Hematopoietic multipotent progenitor cell treated with erythropoietin and hydrocortisone succinate and interleukin-3 and kit ligand, for 17 days (in vitro differentiated cells): ENCODE data around the gene DIP2B.
A peak's percentile ranks its signal among the peaks of the same experiment; 100 is the strongest.

Experiments
- DNase-seq: peaks from one replicate; pipeline ENCODE4 v3.0.0-alpha.2; 2015; ENCODE audit warnings: low spot score

The DIP2B gene

DNA sequence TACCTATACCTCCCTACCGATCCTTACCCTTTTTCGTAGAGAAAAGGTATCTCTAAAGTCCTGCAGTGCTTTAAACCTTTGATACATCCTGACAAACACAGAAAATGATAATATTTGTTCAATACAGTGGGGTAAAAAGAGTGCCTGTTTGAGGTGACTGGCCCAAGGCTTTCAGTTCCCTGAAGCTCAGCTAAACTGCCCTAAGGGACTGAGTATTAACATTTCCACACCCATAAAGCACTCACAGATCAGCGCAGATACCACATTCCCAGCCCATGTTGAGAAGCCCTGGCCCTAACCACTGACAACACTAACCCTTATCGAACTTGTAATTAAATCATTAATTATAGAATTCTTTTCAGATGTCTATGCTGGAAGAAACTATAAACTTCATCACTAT lies 108.7 kb downstream of the DIP2B start:
- DNase-seq, result no peak

DNA sequence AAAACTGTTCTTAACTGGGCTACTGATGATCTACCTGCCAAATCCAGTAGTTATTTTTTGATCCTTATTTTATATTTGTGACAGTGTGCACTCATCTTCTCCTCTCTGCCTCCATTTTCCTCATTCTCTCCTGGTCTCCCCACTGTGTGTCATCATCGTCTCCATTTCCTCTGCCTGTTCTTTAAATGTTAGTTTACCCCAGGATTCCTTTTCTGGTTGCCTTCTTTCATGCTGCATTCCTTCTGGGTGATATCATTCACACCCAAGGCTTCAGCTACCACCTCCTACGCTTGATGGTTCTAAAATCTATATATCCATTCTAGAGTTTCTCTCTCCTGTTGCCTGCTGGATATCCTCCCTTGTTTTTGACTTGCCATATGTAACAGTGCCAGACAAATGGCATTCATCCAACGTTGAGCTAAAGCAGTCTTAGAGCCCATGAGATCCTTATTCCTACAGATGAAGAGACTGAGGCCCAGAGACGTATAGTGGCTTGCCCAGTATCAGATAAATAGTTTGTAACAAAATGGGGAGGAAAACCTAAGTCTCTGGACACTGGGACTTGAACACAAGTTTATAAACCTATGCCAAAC lies 109.5 kb downstream of the DIP2B start:
- no peak for DNase-seq

DNA sequence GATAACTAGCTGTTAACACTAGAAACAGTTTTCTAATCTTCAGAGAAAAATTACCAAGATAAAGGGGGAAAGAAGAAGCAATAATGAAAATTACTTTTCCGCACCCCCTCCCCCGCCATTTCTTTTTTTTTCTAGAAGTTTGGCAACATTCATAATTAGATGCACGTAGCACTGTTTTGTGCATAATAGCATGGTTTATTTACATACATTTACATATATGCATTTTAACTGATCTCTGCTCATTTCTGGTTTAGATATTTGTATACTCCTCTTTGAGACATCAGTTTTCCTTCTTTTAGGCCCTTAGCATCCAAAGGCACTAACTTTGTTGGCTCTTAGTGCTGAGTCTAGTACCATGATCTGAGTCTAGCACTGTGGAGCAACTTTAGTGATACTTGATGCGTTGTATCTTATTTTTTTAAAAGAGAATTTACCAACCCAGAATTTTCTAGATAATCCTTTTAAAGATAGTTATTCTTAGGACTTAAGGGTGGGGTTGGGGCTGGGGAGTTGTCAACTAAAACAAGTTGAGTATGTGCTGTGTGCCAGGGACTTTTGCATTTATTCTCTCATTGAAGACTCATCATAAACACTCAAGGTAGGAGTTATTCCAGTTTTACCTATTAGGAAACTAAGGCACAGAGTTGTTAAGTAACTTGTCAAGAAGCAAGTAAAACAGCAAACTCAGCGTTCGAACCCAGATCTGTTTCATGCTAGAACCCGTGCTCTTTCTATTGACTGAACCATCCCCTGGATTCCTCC lies 110.5 kb downstream of the DIP2B start:
- DNase-seq, result no peak

DNA sequence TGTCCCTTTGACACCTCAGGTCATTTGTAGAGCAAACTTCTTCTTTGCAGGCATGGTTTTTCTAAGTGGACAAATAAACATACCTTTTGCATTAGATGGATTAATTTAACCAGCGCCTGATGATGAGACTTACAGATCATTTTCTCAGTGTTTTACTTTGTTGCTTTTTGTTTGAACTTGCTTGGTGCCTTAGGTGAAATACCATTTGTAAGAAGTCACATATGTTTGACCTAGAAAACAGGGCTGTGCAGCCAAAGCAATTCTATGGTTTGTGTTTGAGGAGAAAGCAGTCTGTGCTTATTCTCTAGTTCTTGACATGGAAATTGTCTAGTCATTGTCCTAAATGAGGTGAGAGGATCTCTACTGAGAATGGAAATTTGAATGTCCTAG lies 111.1 kb downstream of the DIP2B start:
- no peak for DNase-seq

DNA sequence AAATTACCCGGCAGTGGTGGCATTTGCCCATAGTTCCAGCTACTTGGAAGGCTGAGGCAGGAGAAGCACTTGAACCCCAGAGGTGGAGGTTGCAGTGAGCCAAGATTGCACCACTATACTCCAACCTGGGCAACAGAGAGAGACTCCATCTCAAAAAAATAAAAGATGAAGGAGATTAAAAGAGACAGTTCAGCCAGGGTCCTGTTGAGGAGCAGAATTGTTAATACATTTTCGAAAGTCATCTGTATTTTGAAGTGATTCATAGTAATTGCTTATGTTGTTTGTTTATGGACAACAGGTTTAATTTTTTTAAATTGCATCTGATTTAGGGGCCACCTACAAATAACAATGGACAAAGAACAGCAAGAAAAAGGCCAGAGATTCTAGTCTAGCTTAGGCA lies 112.9 kb downstream of the DIP2B start:
- DNase-seq, result no peak

DNA sequence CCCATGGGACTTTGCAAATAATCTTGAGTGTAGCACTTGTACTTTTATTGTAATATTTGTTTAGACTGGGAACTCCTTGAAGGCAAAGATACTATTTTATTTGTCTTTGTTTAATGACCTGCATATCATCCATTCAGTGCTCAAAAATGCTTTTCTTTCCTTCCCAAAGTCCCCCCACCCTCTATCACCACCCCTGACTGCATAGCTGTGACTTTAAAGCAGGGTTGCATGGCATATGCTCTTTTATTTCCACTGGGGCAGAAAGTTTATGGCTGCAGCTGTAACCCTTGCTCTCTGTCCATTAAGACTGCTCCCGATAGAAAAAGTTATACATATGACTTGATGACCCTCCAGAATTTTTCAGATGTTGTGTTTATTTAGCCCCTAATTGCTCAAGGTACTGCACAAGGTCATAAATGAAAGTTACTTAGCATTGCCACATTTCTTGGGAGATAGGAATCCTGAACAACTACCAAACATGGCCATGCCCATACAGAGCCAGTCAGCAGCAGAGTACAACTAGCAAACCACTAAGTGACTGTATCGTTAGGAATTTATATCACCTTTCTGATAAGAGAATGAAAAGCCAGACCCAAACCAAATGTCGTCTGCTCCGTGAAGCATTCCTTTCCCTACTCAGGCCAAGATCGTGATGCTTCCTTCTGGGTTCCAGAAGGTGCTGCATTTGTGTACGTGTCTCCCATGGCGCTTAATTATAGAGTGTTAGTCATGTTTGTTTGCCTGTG lies 114.3 kb downstream of the DIP2B start:
- DNase-seq, result no peak

DNA sequence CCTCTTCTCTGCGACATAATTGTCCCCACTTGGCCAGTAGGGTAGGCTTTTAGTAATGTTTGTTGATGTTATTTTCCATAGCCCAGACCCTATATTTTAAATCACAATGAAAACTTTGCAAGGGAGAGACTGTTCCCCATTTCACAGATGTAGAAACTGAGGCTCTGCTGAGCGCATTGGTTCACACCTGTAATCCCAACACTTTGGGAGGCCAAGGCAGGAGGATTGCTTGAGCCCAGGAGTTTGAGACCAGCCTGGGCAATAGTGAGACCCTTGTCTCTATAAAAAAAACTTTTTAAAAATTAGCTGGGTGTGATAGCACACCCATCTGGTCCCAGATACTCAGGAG lies 114.8 kb downstream of the DIP2B start:
- DNase-seq, result no peak

DNA sequence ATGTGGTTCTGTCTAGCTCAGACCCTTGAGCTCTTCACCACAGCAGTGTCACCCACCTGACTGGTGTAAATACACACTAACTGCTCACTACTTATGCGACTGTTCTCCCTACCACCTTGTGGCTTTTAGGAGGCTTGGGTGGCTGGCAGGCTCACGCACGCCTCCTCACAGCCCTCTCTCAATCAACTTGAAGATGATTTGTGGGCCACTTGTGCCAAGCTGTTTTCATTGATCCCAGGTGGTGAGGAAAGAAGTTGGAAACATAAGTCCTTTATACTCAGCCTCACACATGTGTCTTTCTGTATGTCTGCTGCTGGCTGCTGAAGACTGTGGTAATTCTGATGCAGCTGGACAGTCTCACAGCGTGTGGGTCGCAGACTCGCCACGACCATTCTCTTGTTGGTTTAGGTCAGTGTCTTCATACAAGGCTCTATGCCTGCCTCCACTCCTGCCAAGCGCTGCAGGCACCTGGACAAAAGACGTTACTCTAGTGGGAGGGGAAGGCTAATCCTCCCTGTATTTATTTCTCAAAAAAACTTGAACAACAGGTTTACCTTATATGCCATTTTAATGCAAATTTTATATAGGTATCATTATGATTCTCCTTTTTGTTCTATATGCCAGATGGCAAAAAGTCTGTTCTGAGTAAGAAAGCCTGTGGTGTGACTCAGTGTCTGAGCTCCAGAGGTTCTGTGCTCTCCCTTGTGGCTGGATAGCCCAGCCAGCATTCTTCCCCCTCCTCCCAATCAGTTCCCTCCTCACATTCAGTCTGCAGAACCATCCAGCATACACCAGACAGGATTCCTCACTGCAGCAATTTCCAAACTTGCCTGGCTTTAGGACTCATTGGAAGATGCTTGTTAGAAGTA lies 115.6 kb downstream of the DIP2B start:
- no peak for DNase-seq

DNA sequence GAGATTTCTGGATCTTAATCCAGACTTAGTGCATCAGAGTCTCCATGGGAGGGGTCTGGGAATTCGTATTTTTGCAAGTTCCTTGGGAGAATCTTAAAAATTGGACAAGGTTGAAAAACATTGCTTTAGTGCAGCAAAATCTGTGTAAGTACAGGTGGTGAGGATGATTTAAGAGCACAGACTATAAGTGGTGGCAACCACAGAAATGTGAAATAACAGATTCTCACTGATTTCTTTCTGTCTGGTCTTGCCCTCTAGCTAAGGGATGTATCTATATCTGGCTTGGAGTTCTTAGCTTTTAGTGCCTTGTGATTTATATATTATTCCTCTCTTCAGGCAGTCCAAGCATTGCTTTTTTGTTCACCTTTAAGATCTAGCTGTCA lies 116.2 kb downstream of the DIP2B start:
- no peak for DNase-seq

DNA sequence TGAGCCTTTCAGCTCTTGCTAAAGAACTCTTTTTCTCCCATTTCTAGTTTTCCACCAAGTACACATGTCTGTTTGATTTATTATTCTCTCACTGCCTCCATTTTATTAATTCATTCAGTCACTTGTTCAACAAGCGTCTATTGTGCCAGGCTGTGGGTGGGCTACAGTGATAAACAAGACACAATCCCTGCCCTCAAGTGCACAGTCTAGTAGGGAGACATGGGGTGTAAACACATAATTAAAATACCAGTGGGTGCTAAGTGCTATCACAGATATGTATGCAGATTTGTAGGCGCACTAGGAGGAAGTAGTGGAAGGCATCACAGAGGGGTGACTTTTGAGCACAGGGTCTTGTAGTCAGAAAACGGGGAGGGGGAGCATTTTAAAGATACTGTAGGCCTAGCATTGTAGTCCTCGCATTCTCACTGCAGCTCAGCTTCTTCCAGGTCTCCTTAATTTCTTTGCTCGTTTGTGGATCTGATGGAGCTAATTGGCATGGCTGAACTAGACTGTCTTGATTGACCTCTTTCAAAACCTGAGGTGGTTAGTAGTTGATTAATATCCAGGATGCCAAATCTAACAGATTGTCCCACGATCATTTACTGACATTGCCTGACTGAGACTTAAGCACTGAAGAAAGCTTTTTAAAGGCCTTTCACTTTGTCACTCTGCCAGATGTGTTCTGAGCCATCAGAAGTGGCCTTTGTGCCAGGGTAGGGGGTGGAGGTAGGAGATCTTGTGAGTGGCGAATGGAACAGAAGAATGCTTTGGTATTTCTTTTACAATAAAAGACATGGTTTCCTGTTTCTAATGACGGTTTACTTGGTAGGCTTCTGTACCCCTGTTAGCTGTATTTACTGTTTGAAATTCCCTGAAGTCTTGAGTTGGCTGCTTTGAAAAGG lies 116.9 kb downstream of the DIP2B start:
- no peak for DNase-seq

DNA sequence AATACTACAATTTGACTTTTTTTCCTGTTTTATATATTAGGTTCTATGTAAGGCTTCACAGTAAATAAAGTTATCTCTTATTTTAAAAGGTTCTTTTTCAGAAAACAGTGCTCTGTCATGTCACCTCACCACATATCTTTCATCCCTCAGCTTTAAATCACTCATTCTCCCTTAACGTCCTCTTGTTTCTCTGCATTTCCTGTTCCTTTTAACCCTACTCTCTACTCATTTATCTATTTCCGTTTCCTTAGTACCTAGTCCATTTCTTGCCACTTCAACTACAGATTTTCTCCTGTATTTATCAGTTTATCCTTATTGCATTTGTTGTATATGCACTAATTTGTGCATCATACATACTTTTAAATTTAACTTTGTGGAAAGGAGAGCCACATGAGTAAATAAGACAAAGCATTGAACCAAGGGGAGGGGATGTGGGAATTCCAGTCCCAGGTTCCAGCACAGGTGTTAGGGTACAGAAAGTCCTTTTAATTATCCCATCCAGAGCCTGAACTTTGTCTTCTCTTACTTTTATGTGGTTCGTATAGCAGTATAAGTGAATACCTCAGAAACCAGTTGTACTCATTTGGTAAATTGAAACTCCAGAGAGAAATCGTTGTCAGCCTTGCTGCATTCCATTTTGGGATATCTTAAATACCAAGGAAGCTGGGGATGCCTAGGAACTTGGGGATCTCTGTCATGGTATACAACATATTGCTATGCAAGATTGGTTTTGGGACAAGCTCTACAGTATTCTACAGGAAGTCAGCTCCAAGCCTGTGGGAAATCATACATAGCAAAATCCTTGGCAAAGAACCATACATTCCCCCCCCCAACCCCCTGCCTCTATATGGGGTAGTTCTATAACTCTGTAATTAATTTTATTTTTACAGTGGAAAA lies 120.5 kb downstream of the DIP2B start:
- no peak for DNase-seq

DNA sequence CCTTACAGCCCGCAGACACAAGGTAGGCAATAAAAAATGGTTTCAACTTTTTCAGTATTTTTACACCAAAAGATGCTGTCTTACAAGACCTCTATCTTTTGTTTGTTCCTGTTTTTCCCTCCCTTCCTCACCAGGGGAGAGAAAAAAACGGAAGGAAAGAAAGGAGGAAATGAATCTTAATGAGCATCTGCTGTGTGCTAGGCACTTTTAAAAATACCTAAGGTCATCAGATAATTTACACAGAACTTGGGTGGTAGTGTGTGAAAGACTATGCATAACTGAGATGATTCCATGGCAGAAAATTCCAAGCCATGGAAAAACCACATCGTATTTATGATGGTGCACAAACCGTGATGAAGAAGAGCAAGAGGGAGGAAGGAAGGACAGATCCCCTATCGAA lies 121.2 kb downstream of the DIP2B start:
- no peak for DNase-seq

DNA sequence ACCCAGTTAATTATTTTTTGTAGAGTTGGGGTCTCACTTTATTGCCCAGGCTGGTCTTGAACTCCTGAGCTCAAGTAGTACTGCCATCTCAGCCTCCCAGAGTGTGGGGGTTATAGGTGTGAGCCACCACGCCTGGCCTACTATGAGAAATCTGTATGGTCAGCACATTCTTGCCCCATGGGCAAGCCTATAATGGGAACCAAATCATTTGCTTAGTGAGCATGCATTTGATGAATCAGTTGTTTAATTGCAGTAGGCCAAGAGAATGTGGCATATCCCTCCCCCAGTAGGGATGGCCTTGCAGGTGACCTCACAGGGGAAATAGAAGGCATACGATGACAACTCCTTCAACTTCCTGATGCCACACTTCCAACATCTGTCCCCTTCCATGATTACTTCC lies 122.7 kb downstream of the DIP2B start:
- DNase-seq, result no peak

DNA sequence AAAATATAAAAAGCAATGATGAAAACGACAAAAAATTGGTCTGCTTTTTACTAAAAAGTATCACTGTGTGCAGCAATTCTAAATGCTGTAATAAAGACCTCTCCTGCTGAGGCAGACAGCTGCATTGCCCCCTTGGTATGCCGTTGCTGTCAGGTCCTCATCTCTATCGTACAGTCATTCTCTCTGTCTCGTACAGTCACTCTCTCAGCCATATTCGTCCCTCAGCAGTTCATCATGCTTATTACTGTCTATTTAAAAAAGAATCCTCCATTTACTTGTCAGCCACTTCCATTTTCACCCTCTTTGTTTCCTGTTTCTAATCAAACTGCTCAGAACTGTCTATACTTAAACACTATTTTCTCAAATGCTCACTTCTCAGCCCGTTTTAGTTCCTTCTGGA lies 123.6 kb downstream of the DIP2B start:
- DNase-seq, result no peak

DNA sequence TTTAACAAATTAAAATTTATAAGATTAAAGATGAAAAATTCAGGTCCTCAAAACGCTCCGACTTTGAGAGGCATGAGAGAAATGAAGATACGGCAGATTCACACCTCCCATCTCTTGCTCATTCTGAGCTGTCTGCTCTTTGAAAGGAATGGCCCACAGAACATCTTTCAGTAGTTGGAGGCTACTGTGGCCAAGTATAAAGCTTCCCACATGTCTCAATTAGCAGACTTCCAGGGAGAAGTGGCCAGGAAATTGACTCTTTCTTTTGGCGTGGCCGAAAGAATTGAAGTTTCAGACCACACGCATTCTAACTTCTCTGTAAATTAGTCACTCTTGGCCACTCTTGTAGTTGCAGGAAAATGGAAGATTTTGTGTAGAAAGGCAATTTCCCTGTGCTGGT lies 129.2 kb downstream of the DIP2B start:
- no peak for DNase-seq

DNA sequence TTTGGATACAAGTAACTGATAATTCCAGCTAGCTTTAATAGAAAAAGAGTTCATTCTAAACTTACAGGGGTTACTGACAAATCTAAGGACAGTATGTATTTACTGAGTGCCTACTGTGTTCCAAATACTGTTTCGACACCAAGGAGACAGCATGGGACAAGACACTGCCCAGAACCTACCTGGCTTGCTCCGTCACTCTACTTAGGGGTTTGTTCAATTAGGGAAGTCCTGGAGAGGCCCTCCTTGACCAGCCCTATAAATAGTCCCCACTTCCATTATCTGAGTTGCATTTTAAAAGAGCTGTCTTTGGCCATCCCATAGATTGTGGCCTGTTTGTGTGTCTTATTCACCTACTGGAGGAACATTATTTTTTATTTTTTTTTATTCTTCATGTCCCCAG lies 129.6 kb downstream of the DIP2B start:
- DNase-seq, result no peak

DNA sequence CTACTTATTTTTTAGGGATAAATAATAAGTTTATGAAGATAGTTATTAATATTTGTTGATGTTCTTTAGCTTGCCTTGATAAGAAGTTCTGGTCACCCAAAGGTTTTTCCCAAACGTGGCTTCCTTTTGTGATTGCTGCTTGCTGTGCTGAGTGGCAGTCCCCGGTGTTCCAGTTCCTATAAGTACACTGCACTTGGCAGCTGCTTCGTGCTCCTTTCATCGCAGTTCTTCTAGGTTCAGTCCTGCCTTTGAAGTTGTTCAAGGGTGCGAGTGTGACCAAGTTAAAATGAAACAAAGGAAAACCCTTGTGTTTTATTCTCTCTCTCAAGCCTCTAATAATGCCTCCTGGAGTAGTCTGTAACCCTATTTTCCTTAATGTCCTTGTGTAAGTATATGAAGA lies 130.6 kb downstream of the DIP2B start:
- no peak for DNase-seq

DNA sequence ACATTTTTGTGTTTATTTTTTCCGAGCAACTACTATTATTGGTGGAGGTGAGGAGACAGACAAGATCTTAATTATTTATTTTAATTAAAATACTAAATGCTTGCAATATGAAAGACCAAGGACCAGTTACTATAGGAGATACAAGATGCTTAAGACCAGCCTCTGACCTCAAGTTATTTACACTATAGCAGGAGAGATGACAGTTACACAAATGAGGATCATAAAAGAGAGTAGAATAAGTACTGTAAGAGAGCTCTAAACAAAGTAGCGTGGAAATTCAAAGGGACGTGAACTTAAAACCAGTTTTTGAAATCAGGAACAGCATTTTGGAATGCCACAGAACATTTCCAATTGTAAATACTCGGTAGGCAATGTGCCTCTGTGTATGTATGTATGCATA lies 131.1 kb downstream of the DIP2B start:
- no peak for DNase-seq

DNA sequence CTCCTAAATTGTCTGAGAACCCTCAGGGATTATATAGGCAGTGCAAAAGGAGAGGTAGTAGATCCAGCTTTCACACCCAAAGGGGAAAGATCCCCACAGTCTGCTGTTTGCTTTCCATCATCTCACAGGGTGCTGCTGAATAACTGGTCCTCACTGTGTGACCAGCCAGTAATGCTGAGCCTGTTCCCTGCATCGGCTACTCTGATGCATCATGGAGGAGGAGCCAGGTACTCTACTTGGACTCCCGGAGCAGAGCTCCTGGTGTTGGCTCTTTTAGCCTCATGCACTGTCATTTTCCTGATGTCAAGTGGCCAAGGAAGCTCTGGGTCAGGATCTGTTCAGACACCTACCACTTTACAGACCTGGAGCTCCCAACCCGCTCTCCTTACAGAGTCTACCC lies 131.7 kb downstream of the DIP2B start:
- no peak for DNase-seq

DNA sequence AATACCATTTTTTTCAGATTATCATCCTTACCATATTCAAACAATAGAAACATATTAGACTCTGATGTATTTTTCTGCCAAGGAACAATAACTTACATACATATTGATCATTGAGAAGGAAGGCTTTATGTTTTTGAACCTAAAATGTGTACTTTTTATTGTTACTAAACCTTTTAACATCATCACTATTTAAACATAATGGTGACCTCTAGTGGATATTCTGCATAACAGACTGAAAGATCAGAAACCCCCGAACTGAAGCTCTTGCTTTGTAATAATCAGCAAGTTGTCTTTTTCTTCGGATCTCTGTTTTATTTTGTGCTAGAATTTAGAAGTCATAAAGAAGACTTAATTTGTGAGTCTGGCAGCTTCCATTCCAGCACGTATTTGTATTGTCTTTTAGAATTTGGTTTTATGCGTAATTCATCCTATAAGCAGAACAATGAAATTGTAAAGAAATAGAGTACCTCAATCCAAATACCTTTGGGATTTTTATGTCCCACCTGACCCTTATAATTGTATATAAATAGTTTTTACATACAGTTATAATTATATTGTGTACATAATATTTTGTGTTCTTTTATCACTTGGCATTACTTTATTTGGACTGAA lies 133.2 kb downstream of the DIP2B start:
- peak; percentile 42 for DNase-seq
